Stimulated activated naive B cell treated with anti-CD40 and anti-IgM and Interleukin-4, amounts not matched to agents 10 μg/mL and 1 μg/mL and 100 μg/mL, for 72 hours (primary cell): ENCODE measurements around the gene PODXL.
A peak's percentile ranks its signal among the peaks of the same experiment; 100 is the strongest.

Source experiments
- ATAC-seq, 2 donors: fragments of 150-1000 bp; cut with Tn5 transposase; replicated peaks; 2 replicates each; pipeline ENCODE4 v1.10.0; 2021; ENCODE audit warnings: moderate library complexity in 1 of 2
- DNase-seq: peaks from one replicate; pipeline ENCODE4 v3.0.0; 2021
- H3K27ac Mint-ChIP-seq: one replicate; pipeline ENCODE4 v1.8.0; 2022; ENCODE audit warnings: mild to moderate bottlenecking, mixed read lengths
- H3K27me3 Mint-ChIP-seq, 2 donors: one replicate each; pipeline ENCODE4 v1.8.0; 2022; ENCODE audit warnings: mixed read lengths in 2 of 2
- H3K36me3 Mint-ChIP-seq, 2 donors: one replicate each; pipeline ENCODE4 v1.8.0; 2022; ENCODE audit warnings: mixed read lengths in 2 of 2, mild to moderate bottlenecking in 1 of 2
- H3K4me1 Mint-ChIP-seq, 2 donors: one replicate each; pipeline ENCODE4 v1.8.0; 2022; ENCODE audit warnings: mixed read lengths in 2 of 2, mild to moderate bottlenecking in 1 of 2
- H3K4me3 Mint-ChIP-seq, 2 donors: one replicate each; pipeline ENCODE4 v1.8.0; 2022; ENCODE audit warnings: mild to moderate bottlenecking in 2 of 2, mixed read lengths in 2 of 2, moderate library complexity in 1 of 2
- H3K9me3 Mint-ChIP-seq, 2 donors: one replicate each; pipeline ENCODE4 v1.8.0; 2022; ENCODE audit warnings: mixed read lengths in 2 of 2, mild to moderate bottlenecking in 1 of 2

Gene PODXL

GRCh38 chr7:131583430-131583829 lies 27.0 kb upstream of the PODXL start:
- no peak overlapping the region for H3K4me3 Mint-ChIP-seq
- H3K27me3 Mint-ChIP-seq: peaks cover 5 to 26% of the 10 kb centered on the region in 2 donors
- H3K36me3 Mint-ChIP-seq: no peaks in the 10 kb centered on the region
- DNase-seq (no peak), ATAC-seq (no peak)
- H3K27ac Mint-ChIP-seq: no peak overlapping the region
- no peaks in the 10 kb centered on the region for H3K9me3 Mint-ChIP-seq
- peaks cover 0 to 3% of the 10 kb centered on the region in 2 donors for H3K4me1 Mint-ChIP-seq

GRCh38 chr7:131581241-131582051 lies 25.0 kb upstream of the PODXL start:
- no peak for DNase-seq
- no peaks in the 10 kb centered on the region for H3K4me1 Mint-ChIP-seq
- H3K27me3 Mint-ChIP-seq: peaks cover 7 to 26% of the 10 kb centered on the region in 2 donors
- ATAC-seq: no peak
- no peaks in the 10 kb centered on the region for H3K9me3 Mint-ChIP-seq
- no peak overlapping the region for H3K4me3 Mint-ChIP-seq
- H3K27ac Mint-ChIP-seq: no peak overlapping the region
- H3K36me3 Mint-ChIP-seq: no peaks in the 10 kb centered on the region

GRCh38 chr7:131578602-131579001 lies 22.2 kb upstream of the PODXL start:
- no peak overlapping the region for H3K4me3 Mint-ChIP-seq
- no peaks in the 10 kb centered on the region for H3K36me3 Mint-ChIP-seq
- H3K27ac Mint-ChIP-seq: no peak overlapping the region

GRCh38 chr7:131574741-131575140 lies 18.3 kb upstream of the PODXL start:
- Mint-ChIP-seq H3K27me3 (peaks cover 6 to 8% of the 10 kb centered on the region in 2 donors), H3K4me1 (no peaks in the 10 kb centered on the region), H3K27ac (no peak overlapping the region), H3K4me3 (no peak overlapping the region), H3K36me3 (no peaks in the 10 kb centered on the region), H3K9me3 (no peaks in the 10 kb centered on the region)
- no peak for DNase-seq
- no peak for ATAC-seq

More at GRCh38 chr7:131578602-131579001, 22.2 kb upstream of the PODXL start:
- DNase-seq: no peak
- no peaks in the 10 kb centered on the region for H3K4me1 Mint-ChIP-seq
- peaks cover 3 to 14% of the 10 kb centered on the region in 2 donors for H3K27me3 Mint-ChIP-seq
- H3K9me3 Mint-ChIP-seq: no peaks in the 10 kb centered on the region
- no peak for ATAC-seq

GRCh38 chr7:131570401-131570800 lies 14.0 kb upstream of the PODXL start:
- DNase-seq (no peak), ATAC-seq (no peak)
- H3K27me3 Mint-ChIP-seq: peaks cover 6 to 9% of the 10 kb centered on the region in 2 donors
- H3K4me3 Mint-ChIP-seq: no peak overlapping the region
- no peaks in the 10 kb centered on the region for H3K4me1 Mint-ChIP-seq
- H3K27ac Mint-ChIP-seq: peak overlapping the region; percentile 42
- H3K36me3 Mint-ChIP-seq: no peaks in the 10 kb centered on the region
- H3K9me3 Mint-ChIP-seq: no peaks in the 10 kb centered on the region

- Mint-ChIP-seq H3K27me3 (peaks cover 6 to 9% of the 10 kb centered on the region in 2 donors), H3K36me3 (no peaks in the 10 kb centered on the region), H3K27ac (no peak overlapping the region), H3K9me3 (no peaks in the 10 kb centered on the region), H3K4me1 (no peaks in the 10 kb centered on the region), H3K4me3 (no peak overlapping the region)
- DNase-seq: no peak
- no peak for ATAC-seq
Measured at GRCh38 chr7:131568970-131569369, 12.5 kb upstream of the PODXL start.

GRCh38 chr7:131568510-131568909 lies 12.1 kb upstream of the PODXL start:
- Mint-ChIP-seq H3K9me3 (no peaks in the 10 kb centered on the region), H3K4me3 (no peak overlapping the region), H3K4me1 (no peaks in the 10 kb centered on the region), H3K27me3 (peaks cover 6 to 9% of the 10 kb centered on the region in 2 donors), H3K36me3 (no peaks in the 10 kb centered on the region), H3K27ac (no peak overlapping the region)
- ATAC-seq: no peak
- DNase-seq: no peak

- no peak overlapping the region for H3K27ac Mint-ChIP-seq
- H3K4me1 Mint-ChIP-seq: no peaks in the 10 kb centered on the region
- no peak overlapping the region for H3K4me3 Mint-ChIP-seq
- H3K27me3 Mint-ChIP-seq: peaks cover 7 to 9% of the 10 kb centered on the region in 2 donors
- no peak for DNase-seq
- no peaks in the 10 kb centered on the region for H3K36me3 Mint-ChIP-seq
- no peaks in the 10 kb centered on the region for H3K9me3 Mint-ChIP-seq
- ATAC-seq: no peak
Measured at GRCh38 chr7:131564640-131565039, 8.2 kb upstream of the PODXL start.

GRCh38 chr7:131563918-131564317 lies 7.5 kb upstream of the PODXL start:
- Mint-ChIP-seq H3K4me3 (no peak overlapping the region), H3K9me3 (no peaks in the 10 kb centered on the region), H3K27me3 (peaks cover 7 to 9% of the 10 kb centered on the region in 2 donors), H3K36me3 (no peaks in the 10 kb centered on the region), H3K4me1 (no peaks in the 10 kb centered on the region), H3K27ac (no peak overlapping the region)
- DNase-seq (no peak), ATAC-seq (no peak)

- H3K27me3 Mint-ChIP-seq: peaks cover 4 to 7% of the 10 kb centered on the region in 2 donors
- H3K9me3 Mint-ChIP-seq: no peaks in the 10 kb centered on the region
- DNase-seq (no peak), ATAC-seq (no peak)
- H3K4me3 Mint-ChIP-seq: no peak overlapping the region
- H3K36me3 Mint-ChIP-seq: no peaks in the 10 kb centered on the region
- no peak overlapping the region for H3K27ac Mint-ChIP-seq
- H3K4me1 Mint-ChIP-seq: peaks cover 2% of the 10 kb centered on the region in 2 donors
Measured at GRCh38 chr7:131562941-131563340, 6.5 kb upstream of the PODXL start.

GRCh38 chr7:131560061-131560460 lies 3.6 kb upstream of the PODXL start:
- Mint-ChIP-seq H3K4me3 (no peak overlapping the region), H3K9me3 (no peaks in the 10 kb centered on the region), H3K4me1 (peaks cover 7 to 23% of the 10 kb centered on the region in 2 donors), H3K36me3 (no peaks in the 10 kb centered on the region), H3K27ac (no peak overlapping the region), H3K27me3 (peaks cover 7 to 17% of the 10 kb centered on the region in 2 donors)
- no peak for ATAC-seq
- no peak for DNase-seq

- ATAC-seq (no peak), DNase-seq (no peak)
- Mint-ChIP-seq H3K27me3 (peaks cover 15 to 26% of the 10 kb centered on the region in 2 donors), H3K9me3 (no peaks in the 10 kb centered on the region), H3K4me1 (peaks cover 10 to 26% of the 10 kb centered on the region in 2 donors), H3K36me3 (no peaks in the 10 kb centered on the region), H3K4me3 (no peak overlapping the region), H3K27ac (no peak overlapping the region)
Measured at GRCh38 chr7:131557652-131558385, 1.4 kb upstream of the PODXL start.

GRCh38 chr7:131556909-131557651 lies 652 bp upstream of the PODXL start:
- ATAC-seq (peak; percentile 8 to 15), DNase-seq (no peak)
- Mint-ChIP-seq H3K4me1 (peaks cover 10 to 26% of the 10 kb centered on the region in 2 donors), H3K27me3 (peaks cover 20 to 34% of the 10 kb centered on the region in 2 donors), H3K27ac (no peak overlapping the region), H3K9me3 (no peaks in the 10 kb centered on the region), H3K36me3 (no peaks in the 10 kb centered on the region), H3K4me3 (peak overlapping the region; percentile 64 to 87)

- Mint-ChIP-seq H3K4me1 (peaks cover 10 to 26% of the 10 kb centered on the region in 2 donors), H3K27me3 (peaks cover 16 to 29% of the 10 kb centered on the region in 2 donors), H3K4me3 (peak overlapping the region; percentile 87), H3K36me3 (no peaks in the 10 kb centered on the region), H3K9me3 (no peaks in the 10 kb centered on the region), H3K27ac (peak overlapping the region; percentile 39)
- ATAC-seq: peak in 1 of 2 donors; percentile 32
- peak; percentile 6 for DNase-seq
Measured at GRCh38 chr7:131555552-131556052, 826 bp downstream of the PODXL start.
